Subcutaneous adipose tissue (tissue), 4 donors: ENCODE results near the gene CCSER2. TPM values are rescaled to one million over a fixed set of nuclear protein-coding genes. Genes with fewer than 3 reads are reported as not detected.

Source experiments
- total RNA-seq, 4 donors: library from RNA; depleted of rRNA; stranded (reverse); fragments of >200 nt; gene quantifications; one replicate each; pipeline ENCODE4 v1.1.0, GENCODE V29; 2016
- TF ChIP-seq, protein P1 (sequence below): fragments of 450-650 bp; IDR thresholded peaks from one replicate; pipeline ENCODE4 v1.5.1; 2016; ENCODE audit warnings: low read depth, mild to moderate bottlenecking, control low read depth, antibody characterized with exemption, moderate library complexity

CCSER2 gene
- total RNA-seq, 4 donors from 2014 or later: 43.7 to 63.9 (median 58.1) TPM

DNA sequence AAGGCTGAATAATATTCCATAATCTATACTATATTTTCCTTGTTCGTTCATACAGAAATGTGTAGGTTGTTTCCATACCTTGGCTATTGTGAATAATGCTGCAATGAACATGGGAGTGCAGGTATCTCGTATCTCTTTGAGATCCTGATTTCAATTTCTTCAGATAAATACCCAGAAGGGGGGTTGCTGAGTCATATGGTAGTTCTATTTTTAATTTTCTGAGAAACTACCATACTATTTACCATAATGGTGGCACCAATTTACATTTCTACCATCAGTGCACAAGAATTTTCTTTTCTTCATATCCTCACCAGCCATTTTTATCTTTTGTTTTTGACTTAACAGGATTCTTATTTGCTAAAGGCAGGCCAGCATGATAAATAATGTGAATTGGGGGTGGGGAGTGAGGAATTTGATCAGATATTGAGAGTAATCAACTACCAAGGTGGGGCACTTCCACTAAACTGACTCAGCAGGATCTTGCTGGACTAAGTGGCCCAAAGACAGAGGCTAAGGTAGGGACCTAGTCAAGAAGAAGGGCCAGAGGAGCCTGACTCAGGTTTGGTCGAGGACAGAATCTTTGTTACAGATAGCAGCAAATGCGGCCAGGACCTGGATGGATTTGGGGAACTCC lies 21.5 kb upstream of the CCSER2 start:
- TF ChIP-seq, protein P1, sequence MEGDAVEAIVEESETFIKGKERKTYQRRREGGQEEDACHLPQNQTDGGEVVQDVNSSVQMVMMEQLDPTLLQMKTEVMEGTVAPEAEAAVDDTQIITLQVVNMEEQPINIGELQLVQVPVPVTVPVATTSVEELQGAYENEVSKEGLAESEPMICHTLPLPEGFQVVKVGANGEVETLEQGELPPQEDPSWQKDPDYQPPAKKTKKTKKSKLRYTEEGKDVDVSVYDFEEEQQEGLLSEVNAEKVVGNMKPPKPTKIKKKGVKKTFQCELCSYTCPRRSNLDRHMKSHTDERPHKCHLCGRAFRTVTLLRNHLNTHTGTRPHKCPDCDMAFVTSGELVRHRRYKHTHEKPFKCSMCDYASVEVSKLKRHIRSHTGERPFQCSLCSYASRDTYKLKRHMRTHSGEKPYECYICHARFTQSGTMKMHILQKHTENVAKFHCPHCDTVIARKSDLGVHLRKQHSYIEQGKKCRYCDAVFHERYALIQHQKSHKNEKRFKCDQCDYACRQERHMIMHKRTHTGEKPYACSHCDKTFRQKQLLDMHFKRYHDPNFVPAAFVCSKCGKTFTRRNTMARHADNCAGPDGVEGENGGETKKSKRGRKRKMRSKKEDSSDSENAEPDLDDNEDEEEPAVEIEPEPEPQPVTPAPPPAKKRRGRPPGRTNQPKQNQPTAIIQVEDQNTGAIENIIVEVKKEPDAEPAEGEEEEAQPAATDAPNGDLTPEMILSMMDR: no peak

DNA sequence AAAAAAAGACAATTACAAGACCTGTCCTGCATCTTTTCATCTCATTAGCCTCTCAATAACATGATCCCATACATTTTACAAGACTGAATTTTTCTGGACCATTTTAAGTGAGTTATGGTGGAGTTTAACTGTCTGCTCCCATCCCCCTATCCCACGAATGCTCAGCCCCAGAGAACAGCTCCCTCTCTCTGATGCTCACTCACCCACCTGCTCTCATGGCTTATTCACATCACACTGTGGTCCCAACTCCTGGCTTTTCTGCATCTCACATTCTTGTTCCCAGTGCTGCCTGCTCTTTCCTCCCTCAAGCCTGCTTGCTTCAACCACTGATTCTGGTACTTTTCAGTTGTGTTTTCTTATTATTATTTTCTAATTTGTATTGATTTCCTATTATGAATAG lies 20.4 kb upstream of the CCSER2 start:
- TF ChIP-seq, protein P1: no peak

DNA sequence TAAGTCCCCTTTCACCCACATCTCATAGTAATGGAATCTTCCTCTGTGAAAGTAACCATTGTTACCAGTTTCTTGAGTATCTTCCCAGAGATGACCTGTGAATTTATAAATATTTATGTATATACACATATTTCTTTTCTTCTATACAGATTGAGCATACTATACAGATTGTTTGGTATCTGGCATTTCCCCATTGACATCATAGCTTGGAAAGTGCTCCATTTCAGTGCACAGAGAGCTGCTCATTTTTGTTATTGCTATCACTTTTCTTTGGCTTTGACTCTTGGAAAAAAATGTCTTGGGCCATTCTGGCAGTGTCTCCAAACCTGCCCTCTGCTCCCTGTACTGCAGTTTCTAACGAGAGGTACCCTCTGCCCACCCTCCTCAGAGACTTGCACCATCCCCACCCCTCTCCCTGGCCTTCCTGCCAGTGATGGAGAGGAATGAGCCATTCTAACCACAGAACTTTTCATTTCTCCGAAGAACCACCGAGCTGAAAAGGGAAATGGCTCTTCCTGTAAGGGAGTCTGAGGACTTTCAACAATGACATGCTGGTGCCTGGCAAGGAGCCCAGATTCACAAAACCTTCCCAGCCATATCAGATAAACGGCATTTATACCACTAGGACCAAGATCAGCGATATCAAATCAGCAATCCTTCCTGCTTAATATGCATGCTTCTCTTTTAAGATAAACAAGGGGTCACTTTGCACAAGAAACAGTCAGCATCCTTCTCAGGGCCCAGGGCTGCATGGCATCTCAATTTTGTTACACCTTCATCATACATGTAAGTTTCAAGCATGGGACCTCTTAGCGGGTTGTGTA lies 19.7 kb upstream of the CCSER2 start:
- TF ChIP-seq, protein P1: no peak

DNA sequence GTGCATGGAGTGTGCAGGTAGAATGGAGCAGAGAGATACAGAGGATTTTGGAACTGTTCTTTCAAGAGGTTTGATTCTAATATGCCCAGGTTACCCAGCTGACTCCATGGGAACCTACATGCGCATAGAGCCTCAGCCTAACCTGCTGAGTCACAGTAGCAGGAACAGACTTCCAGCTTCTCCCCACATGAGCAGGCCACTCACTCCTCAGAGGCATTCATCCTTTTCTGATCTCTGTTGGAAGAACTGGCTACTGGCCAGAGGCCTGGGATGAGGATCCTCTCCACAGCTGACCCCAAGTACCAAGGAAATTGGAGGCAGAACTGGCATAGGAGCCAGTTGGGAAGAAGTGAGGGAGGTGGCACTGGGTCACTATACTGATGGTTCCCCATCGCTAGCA lies 17.9 kb upstream of the CCSER2 start:
- TF ChIP-seq, protein P1: no peak

DNA sequence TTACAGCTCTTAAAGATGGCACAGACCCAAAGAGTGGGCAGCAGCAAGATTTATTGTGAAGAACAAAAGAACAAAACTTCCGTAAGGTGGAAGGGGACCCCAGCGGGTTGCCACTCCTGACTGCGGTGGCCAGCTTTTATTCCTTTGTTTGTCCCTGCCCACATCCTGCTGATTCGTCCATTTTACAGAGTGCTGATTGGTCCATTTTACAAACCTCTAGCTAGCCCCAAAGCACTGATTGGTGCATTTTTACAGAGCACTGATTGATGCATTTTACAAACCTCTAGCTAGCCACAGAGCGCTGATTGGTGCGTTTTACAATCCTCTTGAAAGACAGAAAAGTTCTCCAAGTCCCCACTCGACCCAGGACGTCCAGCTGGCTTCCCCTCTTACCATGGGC lies 16.8 kb upstream of the CCSER2 start:
- TF ChIP-seq, protein P1: no peak

DNA sequence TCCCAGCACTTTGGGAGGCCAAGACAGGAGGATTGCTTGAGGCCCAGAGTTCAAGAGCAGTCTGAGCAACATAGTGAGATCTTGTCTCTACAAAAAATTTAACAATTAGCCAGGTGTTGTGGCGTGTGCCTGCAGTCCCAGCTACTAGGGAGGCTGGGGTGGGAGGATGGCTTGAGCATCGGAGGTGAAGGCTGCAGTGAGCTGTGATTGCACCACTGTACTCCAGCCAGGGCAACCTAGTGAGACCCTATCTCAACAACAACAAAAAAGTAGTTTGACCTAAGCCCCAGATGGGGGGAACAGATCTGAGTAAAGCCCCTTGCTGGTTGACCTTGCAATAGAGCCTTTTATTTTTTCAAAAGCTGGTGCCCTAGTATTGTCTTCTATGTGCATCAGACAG lies 15.6 kb upstream of the CCSER2 start:
- TF ChIP-seq, protein P1: no peak

DNA sequence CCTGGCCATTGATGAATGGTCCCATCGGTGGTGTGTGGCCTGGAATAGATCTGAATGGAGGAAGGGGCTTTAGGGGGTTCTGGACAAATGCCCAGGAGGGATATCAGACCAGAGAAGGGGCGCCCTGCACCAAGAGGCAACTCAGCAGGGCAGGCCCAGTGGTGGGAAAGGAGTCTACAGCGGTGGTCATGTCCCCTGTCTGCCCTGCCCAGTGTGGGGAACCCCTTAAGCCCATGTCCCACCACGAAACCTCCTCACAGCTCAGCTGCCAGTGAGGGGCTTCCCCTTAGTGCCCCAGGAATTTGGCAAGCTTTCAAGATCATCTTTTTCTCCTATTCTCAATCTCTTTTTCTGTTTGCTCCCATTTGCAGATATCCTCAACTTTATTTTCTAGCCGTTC lies 14.1 kb upstream of the CCSER2 start:
- TF ChIP-seq, protein P1: no peak
